Heart left ventricle (tissue), 13 donors: ENCODE data around the gene EIF4A3.

Experiments used
- POLR2A ChIP-seq, 2 donors: fragments of 450-650 bp; IDR thresholded peaks; one replicate each; pipeline ENCODE4 v1.6.1; 2017; ENCODE audit warnings: antibody characterized with exemption in 2 of 2, mild to moderate bottlenecking in 2 of 2, moderate library complexity in 2 of 2
- TF ChIP-seq, protein P1 (sequence below), 12 donors: fragments of 200-600 bp; sonication (generic) in 4 of 12; IDR thresholded peaks; one replicate each; pipeline versions ENCODE4 v1.5.0 to v1.8.0; 2018 to 2022; ENCODE audit warnings: antibody characterized with exemption in 12 of 12, mild to moderate bottlenecking in 5 of 12
- donor health status: ischemic (EF 13 %, LVEDD 7.1; RV severe dilation, severe dysfunction).
- donor health status: DM: no; HTN: yes; CAD: no.
- donor health status: DM: no; HTN: no; CAD: no.
- donor health status: ischemic (EF 25% LVEDD 6.9; RV normal size, moderate dysfunction).
- donor health status: ischemic (EF 25% LVEDD 5.7; RV mildly dilated, moderate dysfunction).
- donor health status: ischemic (EF 35%, LVEDD 5.7; RV mildly dilated, moderate dysfunction).
- donor health status: nonischemic (EF 11% LVEDD 7.7; RV severe dilation, severe dysfunction).
- donor health status: DM: yes; HTN: yes; CAD: no.
- donor health status: PGD.
- donor health status: ischemic (EF 29% LVEDD 5.4; RV normal size, mild dysfunction).
- donor health status: nonischemic (EF 23%, LVEDD 6.1; RV moderate dilation, normal function).

DNA sequence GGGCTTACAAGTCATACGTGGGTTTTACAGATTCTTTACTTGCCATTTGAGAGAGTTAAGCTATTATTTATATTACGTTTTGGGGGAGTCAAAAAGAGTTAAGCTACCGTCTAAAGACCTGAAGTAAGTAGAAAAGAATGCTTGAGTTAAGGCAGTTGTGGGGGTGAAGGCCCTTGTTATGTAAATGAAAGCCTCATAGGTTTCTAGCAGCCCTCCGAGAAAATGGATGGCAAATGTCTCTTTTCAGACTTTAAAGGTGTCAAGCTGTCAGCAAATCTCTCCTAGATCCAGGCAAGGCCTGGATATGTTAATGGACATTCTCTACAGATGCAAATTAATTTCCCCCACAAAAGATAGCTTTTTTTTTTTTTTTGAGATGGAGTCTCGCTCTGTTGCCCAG is 7.2 kb upstream of the EIF4A3 start:
- TF ChIP-seq POLR2A (IDR thresholded peaks at IDR 0.05), result no peak
- TF ChIP-seq, protein P1, sequence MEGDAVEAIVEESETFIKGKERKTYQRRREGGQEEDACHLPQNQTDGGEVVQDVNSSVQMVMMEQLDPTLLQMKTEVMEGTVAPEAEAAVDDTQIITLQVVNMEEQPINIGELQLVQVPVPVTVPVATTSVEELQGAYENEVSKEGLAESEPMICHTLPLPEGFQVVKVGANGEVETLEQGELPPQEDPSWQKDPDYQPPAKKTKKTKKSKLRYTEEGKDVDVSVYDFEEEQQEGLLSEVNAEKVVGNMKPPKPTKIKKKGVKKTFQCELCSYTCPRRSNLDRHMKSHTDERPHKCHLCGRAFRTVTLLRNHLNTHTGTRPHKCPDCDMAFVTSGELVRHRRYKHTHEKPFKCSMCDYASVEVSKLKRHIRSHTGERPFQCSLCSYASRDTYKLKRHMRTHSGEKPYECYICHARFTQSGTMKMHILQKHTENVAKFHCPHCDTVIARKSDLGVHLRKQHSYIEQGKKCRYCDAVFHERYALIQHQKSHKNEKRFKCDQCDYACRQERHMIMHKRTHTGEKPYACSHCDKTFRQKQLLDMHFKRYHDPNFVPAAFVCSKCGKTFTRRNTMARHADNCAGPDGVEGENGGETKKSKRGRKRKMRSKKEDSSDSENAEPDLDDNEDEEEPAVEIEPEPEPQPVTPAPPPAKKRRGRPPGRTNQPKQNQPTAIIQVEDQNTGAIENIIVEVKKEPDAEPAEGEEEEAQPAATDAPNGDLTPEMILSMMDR (IDR thresholded peaks at IDR 0.05), result no peak
